K562 (cell line): ENCODE data around the gene AFG1L. TPM values are rescaled to one million over a fixed set of nuclear protein-coding genes. Genes with fewer than 3 reads are reported as not detected.
A peak's percentile ranks its signal among the peaks of the same experiment; 100 is the strongest.

Source experiments
- CCNT2 ChIP-seq: IDR thresholded peaks from 2 replicates; pipeline ENCODE4 v1.6.1; 2011; ENCODE audit warnings: borderline replicate concordance, low read depth, mild to moderate bottlenecking, moderate library complexity, mixed read lengths, low read length; ENCODE audit not compliant: insufficient read length; ENCODE audit errors: extremely low read depth
- CSDE1 ChIP-seq, 2 experiments: fragments of 450-650 bp; IDR thresholded peaks; 2 replicates each; pipeline ENCODE4 v1.6.1; 2016; ENCODE audit warnings: mild to moderate bottlenecking in 1 of 2
- E2F3 ChIP-seq: fragments of 250-450 bp; sonication (Bioruptor Pico); IDR thresholded peaks from 2 replicates; pipeline ENCODE4 v1.4.0; 2020; ENCODE audit warnings: mild to moderate bottlenecking
- EP300 ChIP-seq: IDR thresholded peaks from 2 replicates; pipeline ENCODE4 v1.6.1; 2012; ENCODE audit warnings: low read length, improper control_type of control experiment
- ERF ChIP-seq: fragments of 450-650 bp; formaldehyde crosslinking; IDR thresholded peaks from 2 replicates; pipeline ENCODE4 v1.4.0; 2020; ENCODE audit warnings: mild to moderate bottlenecking, mixed read lengths
- GATAD2A ChIP-seq: fragments of 450-650 bp; IDR thresholded peaks from 2 replicates; pipeline ENCODE4 v1.6.1; 2017
- ILF3 ChIP-seq: fragments of 450-650 bp; IDR thresholded peaks from 2 replicates; pipeline ENCODE4 v1.6.1; 2018; ENCODE audit warnings: antibody characterized with exemption, mild to moderate bottlenecking, moderate library complexity, borderline replicate concordance
- MAZ ChIP-seq, 2 experiments: fragments of 450-650 bp in 1 of 2; sonication (generic) in 1 of 2; formaldehyde crosslinking; IDR thresholded peaks in 1 of 2; conservative IDR thresholded peaks in 1 of 2; 2 replicates each; pipeline versions ENCODE4 v1.4.0 to v1.5.0; 2020; ENCODE audit warnings: mild to moderate bottlenecking in 1 of 2, missing genetic modification reagents in 1 of 2
- RAD21 ChIP-seq, 2 experiments: fragments of 250-450 bp in 1 of 2; fragments of 450-650 bp in 1 of 2; sonication (Bioruptor Pico) in 1 of 2; formaldehyde crosslinking in 1 of 2; IDR thresholded peaks in 1 of 2; conservative IDR thresholded peaks in 1 of 2; 2 replicates each; pipeline versions ENCODE4 v1.4.0 to v1.8.0; 2020 to 2022; ENCODE audit warnings: mild to moderate bottlenecking in 2 of 2, moderate library complexity in 1 of 2
- RB1 ChIP-seq: fragments of 450-650 bp; IDR thresholded peaks from 2 replicates; pipeline ENCODE4 v1.6.1; 2017; ENCODE audit warnings: low read depth, mild to moderate bottlenecking
- SAP30 ChIP-seq: fragments of 200-600 bp; sonication (generic); IDR thresholded peaks from 2 replicates; pipeline ENCODE4 v1.6.1; 2012; ENCODE audit warnings: borderline replicate concordance, low read depth, mild to moderate bottlenecking, moderate library complexity, low read length, control low read depth, inconsistent platforms; ENCODE audit not compliant: insufficient read depth, poor library complexity, severe bottlenecking
- SIN3B ChIP-seq: fragments of 450-650 bp; IDR thresholded peaks from 2 replicates; pipeline ENCODE4 v1.6.1; 2017; ENCODE audit warnings: low read depth, mild to moderate bottlenecking, moderate library complexity
- TOE1 ChIP-seq, 2 experiments: fragments of 450-650 bp in 1 of 2; sonication (generic) in 1 of 2; formaldehyde crosslinking in 1 of 2; IDR thresholded peaks; 2 replicates each; pipeline versions ENCODE4 v1.7.1 to v1.8.0; 2016 to 2022; ENCODE audit warnings: borderline replicate concordance in 2 of 2, mild to moderate bottlenecking in 2 of 2, antibody characterized with exemption in 1 of 2, inconsistent platforms in 1 of 2, low read depth in 1 of 2, missing genetic modification reagents in 1 of 2, moderate library complexity in 1 of 2
- YBX1 ChIP-seq: fragments of 450-650 bp; IDR thresholded peaks from 2 replicates; pipeline ENCODE4 v1.7.1; 2016; ENCODE audit warnings: mild to moderate bottlenecking
- ZFX ChIP-seq: sonication (generic); formaldehyde crosslinking; IDR thresholded peaks from 2 replicates; pipeline ENCODE4 v1.8.0; 2022; ENCODE audit warnings: mild to moderate bottlenecking, missing genetic modification reagents, moderate library complexity
- ZNF24 ChIP-seq: fragments of 450-650 bp; IDR thresholded peaks from 2 replicates; pipeline ENCODE4 v1.6.1; 2016
- ZNF324 ChIP-seq: fragments of 250-450 bp; sonication (Bioruptor Pico); IDR thresholded peaks from 2 replicates; pipeline ENCODE4 v1.4.0; 2020; ENCODE audit warnings: mild to moderate bottlenecking
- ZNF551 ChIP-seq: fragments of 250-450 bp; sonication (Bioruptor Pico); IDR thresholded peaks from 2 replicates; pipeline ENCODE4 v1.5.0; 2021; ENCODE audit warnings: mild to moderate bottlenecking, moderate library complexity
- ZNF696 ChIP-seq: fragments of 250-450 bp; sonication (Bioruptor Pico); conservative IDR thresholded peaks from 2 replicates; pipeline ENCODE4 v1.4.0; 2020; ENCODE audit warnings: mild to moderate bottlenecking, moderate library complexity
- ZSCAN29 ChIP-seq: fragments of 450-650 bp; IDR thresholded peaks from 2 replicates; pipeline ENCODE4 v1.6.1; 2017
- polyA plus RNA-seq, 8 experiments: library from polyadenylated mRNA; depleted of rRNA in 4 of 8; stranded (reverse) in 5 of 8; unstranded in 3 of 8; fragments of >200 nt; fragmentation: Nextera tagmentation in 2 of 8; fragmentation: Illumina TruSeq in 1 of 8; extraction: Ambion mirVana in 2 of 8; extraction: Trizol in 1 of 8; gene quantifications; 2 replicates each; pipeline versions ENCODE4 v1.2.1 to v1.2.3, GENCODE V29; 2011 to 2014; ENCODE audit warnings: inconsistent platforms in 1 of 8, missing spikeins in 1 of 8
- total RNA-seq, 7 experiments: library from RNA; depleted of rRNA in 6 of 7; stranded (reverse); fragments of >200 nt in 6 of 7; fragmentation: Illumina TruSeq in 2 of 7; extraction: Trizol in 2 of 7; gene quantifications; 2 replicates each; pipeline versions ENCODE4 v1.2.1 to v1.2.3, GENCODE V29; 2011 to 2021; ENCODE audit warnings: low replicate concordance in 1 of 7
- TF ChIP-seq, protein P1 (sequence below): fragments of 450-650 bp; formaldehyde crosslinking; conservative IDR thresholded peaks from 2 replicates; pipeline ENCODE4 v1.4.0; 2022; ENCODE audit warnings: mild to moderate bottlenecking, missing genetic modification characterization
- TF ChIP-seq, protein P2 (sequence below): fragments of 250-450 bp; sonication (Bioruptor Pico); IDR thresholded peaks from 2 replicates; pipeline ENCODE4 v1.4.0; 2020; ENCODE audit warnings: mild to moderate bottlenecking, moderate library complexity, borderline replicate concordance
- TF ChIP-seq, protein P3 (sequence below): sonication (generic); IDR thresholded peaks from 2 replicates; pipeline ENCODE4 v1.6.1; 2016

Gene AFG1L
- total and polyA plus RNA-seq, 9 of the 15 experiments (the other 6 are each of a cell fraction or from before 2014, with no cell fraction given) = 2.2 to 15.5 (median 5.8) TPM

DNA sequence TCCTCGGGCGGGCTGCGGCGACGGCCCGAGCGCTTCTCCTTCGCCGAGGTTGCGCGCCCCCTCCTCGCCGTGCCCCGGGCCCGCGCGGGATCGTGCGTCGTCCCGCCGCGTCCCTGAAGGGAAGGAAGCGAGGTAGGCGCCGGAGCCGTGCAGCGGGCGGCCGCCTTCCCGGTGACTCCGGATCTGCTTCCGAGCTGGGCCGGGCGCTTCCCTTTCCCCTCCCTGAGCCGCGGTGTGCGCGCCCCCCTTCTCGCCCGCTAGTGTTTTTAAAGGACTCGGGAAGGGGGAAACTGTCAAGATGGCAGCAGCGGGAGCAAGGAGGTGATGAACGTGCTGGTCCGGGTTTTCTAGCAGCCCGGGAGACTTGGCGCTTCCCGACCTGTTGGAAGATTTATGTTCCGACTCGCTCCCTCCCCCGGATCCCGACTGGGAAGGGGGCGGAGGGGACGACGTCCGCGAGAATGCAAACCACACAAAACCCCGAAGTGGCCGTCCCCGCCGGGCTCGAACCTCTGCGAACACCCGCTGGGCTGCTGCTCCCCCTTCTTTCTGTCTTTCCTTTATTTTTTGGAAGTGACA lies 265.1 kb downstream of the AFG1L start (continued):
- TF ChIP-seq, protein P1, sequence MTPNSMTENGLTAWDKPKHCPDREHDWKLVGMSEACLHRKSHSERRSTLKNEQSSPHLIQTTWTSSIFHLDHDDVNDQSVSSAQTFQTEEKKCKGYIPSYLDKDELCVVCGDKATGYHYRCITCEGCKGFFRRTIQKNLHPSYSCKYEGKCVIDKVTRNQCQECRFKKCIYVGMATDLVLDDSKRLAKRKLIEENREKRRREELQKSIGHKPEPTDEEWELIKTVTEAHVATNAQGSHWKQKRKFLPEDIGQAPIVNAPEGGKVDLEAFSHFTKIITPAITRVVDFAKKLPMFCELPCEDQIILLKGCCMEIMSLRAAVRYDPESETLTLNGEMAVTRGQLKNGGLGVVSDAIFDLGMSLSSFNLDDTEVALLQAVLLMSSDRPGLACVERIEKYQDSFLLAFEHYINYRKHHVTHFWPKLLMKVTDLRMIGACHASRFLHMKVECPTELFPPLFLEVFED (CRISPR knock-in tag) = no peak
- 0 out of 2 replicates have a peak, but pooled peaks have one; percentile 16 for TF ChIP-seq E2F3 (CRISPR knock-in tag)
- TF ChIP-seq, protein P2, sequence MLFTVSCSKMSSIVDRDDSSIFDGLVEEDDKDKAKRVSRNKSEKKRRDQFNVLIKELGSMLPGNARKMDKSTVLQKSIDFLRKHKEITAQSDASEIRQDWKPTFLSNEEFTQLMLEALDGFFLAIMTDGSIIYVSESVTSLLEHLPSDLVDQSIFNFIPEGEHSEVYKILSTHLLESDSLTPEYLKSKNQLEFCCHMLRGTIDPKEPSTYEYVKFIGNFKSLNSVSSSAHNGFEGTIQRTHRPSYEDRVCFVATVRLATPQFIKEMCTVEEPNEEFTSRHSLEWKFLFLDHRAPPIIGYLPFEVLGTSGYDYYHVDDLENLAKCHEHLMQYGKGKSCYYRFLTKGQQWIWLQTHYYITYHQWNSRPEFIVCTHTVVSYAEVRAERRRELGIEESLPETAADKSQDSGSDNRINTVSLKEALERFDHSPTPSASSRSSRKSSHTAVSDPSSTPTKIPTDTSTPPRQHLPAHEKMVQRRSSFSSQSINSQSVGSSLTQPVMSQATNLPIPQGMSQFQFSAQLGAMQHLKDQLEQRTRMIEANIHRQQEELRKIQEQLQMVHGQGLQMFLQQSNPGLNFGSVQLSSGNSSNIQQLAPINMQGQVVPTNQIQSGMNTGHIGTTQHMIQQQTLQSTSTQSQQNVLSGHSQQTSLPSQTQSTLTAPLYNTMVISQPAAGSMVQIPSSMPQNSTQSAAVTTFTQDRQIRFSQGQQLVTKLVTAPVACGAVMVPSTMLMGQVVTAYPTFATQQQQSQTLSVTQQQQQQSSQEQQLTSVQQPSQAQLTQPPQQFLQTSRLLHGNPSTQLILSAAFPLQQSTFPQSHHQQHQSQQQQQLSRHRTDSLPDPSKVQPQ (CRISPR knock-in tag) = no peak
- no peak for TF ChIP-seq GATAD2A
- no peak for TF ChIP-seq ZNF551 (CRISPR knock-in tag)
- TF ChIP-seq ZNF324 (CRISPR knock-in tag) = no peak
- TF ChIP-seq MAZ (CRISPR knock-in tag; conservative IDR thresholded peaks at IDR 0.05 in 1 of 2, IDR thresholded peaks at IDR 0.05 in 1 of 2) = peak in 1 of 2 experiments; percentile 9; a peak in 3 of 4 replicates
- TF ChIP-seq, protein P3, sequence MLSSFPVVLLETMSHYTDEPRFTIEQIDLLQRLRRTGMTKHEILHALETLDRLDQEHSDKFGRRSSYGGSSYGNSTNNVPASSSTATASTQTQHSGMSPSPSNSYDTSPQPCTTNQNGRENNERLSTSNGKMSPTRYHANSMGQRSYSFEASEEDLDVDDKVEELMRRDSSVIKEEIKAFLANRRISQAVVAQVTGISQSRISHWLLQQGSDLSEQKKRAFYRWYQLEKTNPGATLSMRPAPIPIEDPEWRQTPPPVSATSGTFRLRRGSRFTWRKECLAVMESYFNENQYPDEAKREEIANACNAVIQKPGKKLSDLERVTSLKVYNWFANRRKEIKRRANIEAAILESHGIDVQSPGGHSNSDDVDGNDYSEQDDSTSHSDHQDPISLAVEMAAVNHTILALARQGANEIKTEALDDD = no peak
- no peak for TF ChIP-seq ERF (CRISPR knock-in tag)
- TF ChIP-seq EP300 = peak; percentile 6; the same call in 1 of the 2 replicates
- TF ChIP-seq ZNF696 (CRISPR knock-in tag) = no peak
- no peak for TF ChIP-seq SAP30
- peak; percentile 51; the same call in 1 of the 2 replicates for TF ChIP-seq TOE1 (IDR thresholded peaks at IDR 0.05; ENCODE audit: borderline replicate concordance)
- TF ChIP-seq TOE1 (CRISPR knock-in tag; IDR thresholded peaks at IDR 0.05; ENCODE audit: borderline replicate concordance, low read depth) = no peak
- peak; percentile 42; the same call in 1 of the 2 replicates for TF ChIP-seq ILF3
- peak; percentile 47; the same call in 1 of the 2 replicates for TF ChIP-seq ZSCAN29
- TF ChIP-seq RB1 = peak; percentile 50; the same call in 1 of the 2 replicates
- TF ChIP-seq RAD21 (CRISPR knock-in tag; conservative IDR thresholded peaks at IDR 0.05 in 1 of 2, IDR thresholded peaks at IDR 0.05 in 1 of 2) = peak in 1 of 2 experiments; percentile 17; a peak in 1 of 4 replicates
- no peak for TF ChIP-seq YBX1
- no peak; the same call in 1 of the 2 replicates for TF ChIP-seq SIN3B
- peak; percentile 49 for TF ChIP-seq CCNT2
- no peak for TF ChIP-seq CSDE1 (IDR thresholded peaks at IDR 0.05)
- TF ChIP-seq ZFX = peak; percentile 56
- TF ChIP-seq ZNF24 = no peak
